IMR-90 (cell line): ENCODE results near the gene ZNF296. TPM values are rescaled to one million over a fixed set of nuclear protein-coding genes. Genes with fewer than 3 reads are reported as not detected.

ENCODE experiments used
- ATAC-seq: fragments of 200-7000 bp; cut with Tn5 transposase; 2 replicates; pipeline ENCODE4 v1.9.1; 2020; ENCODE audit warnings: low read depth, mild to moderate bottlenecking, moderate library complexity
- BruUV-seq: library from RNA; stranded (reverse); fragments of 400-500 nt; replicated peaks from 2 replicates; lab custom pipeline; 2021; lab: Mats Ljungman, UMichigan
- CTCF ChIA-PET: fragments of 300-600 bp; formaldehyde crosslinking; extraction: SDS; loops from one replicate; lab custom pipeline; 2021; ENCODE audit warnings: antibody characterized with exemption; lab: Yijun Ruan, JAX
- POLR2A ChIA-PET: fragments of 300-600 bp; sonication (Branson Sonifier 250); formaldehyde crosslinking; loops from one replicate; lab custom pipeline; 2022; ENCODE audit warnings: antibody characterized with exemption; ENCODE audit not compliant: unreplicated experiment; lab: Charles Lee
- DNase-seq: peaks from one replicate; pipeline ENCODE4 v3.0.0; 2013
- H2AFZ ChIP-seq: replicated peaks from 2 replicates; pipeline ENCODE3; 2013; ENCODE audit warnings: low read length, mild to moderate bottlenecking; ENCODE audit not compliant: poor library complexity
- H2AK5ac ChIP-seq: 2 replicates; pipeline ENCODE4 v1.6.1; 2013; ENCODE audit warnings: low read depth, low read length, inconsistent platforms
- H2AK9ac ChIP-seq: replicated peaks from 2 replicates; pipeline ENCODE3; 2013; ENCODE audit warnings: mild to moderate bottlenecking, low read depth, low read length, moderate library complexity; ENCODE audit not compliant: poor library complexity
- H2BK120ac ChIP-seq: 2 replicates; pipeline ENCODE4 v1.6.1; 2013; ENCODE audit warnings: low read depth, low read length, inconsistent platforms
- H2BK15ac ChIP-seq: 3 replicates; pipeline ENCODE4 v1.6.1; 2013; ENCODE audit warnings: low read depth, low read length, inconsistent platforms
- H2BK20ac ChIP-seq: 2 replicates; pipeline ENCODE4 v1.6.1; 2013; ENCODE audit warnings: low read depth, mild to moderate bottlenecking, inconsistent platforms, low read length, moderate library complexity
- H2BK5ac ChIP-seq: 2 replicates; pipeline ENCODE4 v1.6.1; 2013; ENCODE audit warnings: mild to moderate bottlenecking, low read depth, low read length, inconsistent platforms; ENCODE audit not compliant: poor library complexity, severe bottlenecking
- H3K14ac ChIP-seq: replicated peaks from 2 replicates; pipeline ENCODE4 v1.6.1; 2013; ENCODE audit warnings: low read depth, low read length, inconsistent platforms
- H3K18ac ChIP-seq: 2 replicates; pipeline ENCODE4 v1.6.1; 2013; ENCODE audit warnings: low read depth, low read length, control low read depth
- H3K23ac ChIP-seq: 2 replicates; pipeline ENCODE4 v1.6.1; 2013; ENCODE audit warnings: low read depth, low read length, inconsistent platforms
- H3K27ac ChIP-seq: 2 replicates; pipeline ENCODE4 v1.5.1; 2013; ENCODE audit warnings: mild to moderate bottlenecking, control low read depth, low read length; ENCODE audit not compliant: insufficient read depth
- H3K27me3 ChIP-seq: 2 replicates; pipeline ENCODE4 v1.6.1; 2013; ENCODE audit warnings: low read length; ENCODE audit not compliant: control insufficient read depth, insufficient read depth
- H3K36me3 ChIP-seq: 2 replicates; pipeline ENCODE4 v1.6.1; 2013; ENCODE audit warnings: low read length, mixed read lengths; ENCODE audit not compliant: control insufficient read depth, insufficient read depth
- H3K4ac ChIP-seq: 2 replicates; pipeline ENCODE4 v1.6.1; 2013; ENCODE audit warnings: low read depth, low read length, inconsistent platforms
- H3K4me1 ChIP-seq: 2 replicates; pipeline ENCODE4 v1.6.1; 2013; ENCODE audit warnings: low read length, mixed read lengths; ENCODE audit not compliant: control insufficient read depth, insufficient read depth
- H3K4me2 ChIP-seq: 2 replicates; pipeline ENCODE4 v1.6.1; 2013; ENCODE audit warnings: low read depth, mild to moderate bottlenecking, control low read depth, low read length, moderate library complexity
- H3K4me3 ChIP-seq: 2 replicates; pipeline ENCODE4 v1.5.1; 2013; ENCODE audit warnings: low read depth, mild to moderate bottlenecking, control low read depth, low read length, moderate library complexity; ENCODE audit not compliant: insufficient read depth
- H3K56ac ChIP-seq: 2 replicates; pipeline ENCODE4 v1.6.1; 2013; ENCODE audit warnings: low read length, inconsistent platforms; ENCODE audit not compliant: insufficient read depth; ENCODE audit errors: extremely low read depth
- H3K79me1 ChIP-seq, 2 experiments: 2 replicates each; pipeline ENCODE4 v1.6.1; 2013; ENCODE audit warnings: low read length in 2 of 2, inconsistent platforms in 1 of 2, low read depth in 1 of 2
- H3K9ac ChIP-seq: 2 replicates; pipeline ENCODE4 v1.6.1; 2013; ENCODE audit warnings: low read depth, low read length, control low read depth
- H3K9me1 ChIP-seq: 2 replicates; pipeline ENCODE4 v1.6.1; 2013; ENCODE audit warnings: low read length, inconsistent platforms; ENCODE audit not compliant: insufficient read depth
- H3K9me3 ChIP-seq: 2 replicates; pipeline ENCODE4 v1.6.1; 2013; ENCODE audit warnings: low read length; ENCODE audit not compliant: control insufficient read depth, insufficient read depth
- H4K20me1 ChIP-seq: 2 replicates; pipeline ENCODE4 v1.6.1; 2013; ENCODE audit warnings: low read length, inconsistent platforms; ENCODE audit not compliant: insufficient read depth
- H4K5ac ChIP-seq: 2 replicates; pipeline ENCODE4 v1.6.1; 2013; ENCODE audit warnings: mild to moderate bottlenecking, low read depth, low read length, control low read depth
- H4K8ac ChIP-seq, 2 experiments: 2 replicates each; pipeline ENCODE4 v1.6.1; 2013; ENCODE audit warnings: low read depth in 2 of 2, low read length in 2 of 2, control low read depth in 1 of 2, inconsistent platforms in 1 of 2
- H4K91ac ChIP-seq: 2 replicates; pipeline ENCODE4 v1.6.1; 2013; ENCODE audit warnings: low read depth, low read length, inconsistent platforms; ENCODE audit not compliant: insufficient read depth
- BHLHE40 ChIP-seq: fragments of 150-350 bp; IDR thresholded peaks from 2 replicates; pipeline ENCODE4 v1.6.1; 2016; ENCODE audit warnings: mild to moderate bottlenecking, low read depth, low read length
- RCOR1 ChIP-seq: IDR thresholded peaks from 2 replicates; pipeline ENCODE4 v1.6.1; 2012; ENCODE audit warnings: mild to moderate bottlenecking, low read length, improper control_type of control experiment; ENCODE audit not compliant: insufficient replicate concordance
- RFX5 ChIP-seq: IDR thresholded peaks from 2 replicates; pipeline ENCODE4 v1.8.0; 2012; ENCODE audit warnings: low read depth, mild to moderate bottlenecking, low read length, moderate library complexity
- SMC3 ChIP-seq: fragments of 150-350 bp; IDR thresholded peaks from 2 replicates; pipeline ENCODE4 v1.6.1; 2016; ENCODE audit warnings: low read depth, mild to moderate bottlenecking, antibody characterized with exemption, low read length, moderate library complexity
- WGBS, 2 experiments: methylation state at CpG; one replicate each; pipeline versions ENCODE4 v1.1.5 to v1.1.7; 2013; ENCODE audit warnings: missing lambda C conversion rate in 2 of 2; ENCODE audit not compliant: insufficient read length in 1 of 2; ENCODE audit errors: extremely low coverage in 2 of 2; 5-methylcytosine and 5-hydroxymethylcytosine counted together
- dilution Hi-C: fragments of 300-500 bp; cut with HindIII; formaldehyde crosslinking; loops from one replicate; pipeline ENCODE4 v1.14.3; 2018; ENCODE audit warnings: low sequenced_read_pairs; ENCODE audit not compliant: unreplicated experiment
- in situ Hi-C: fragments of 300-500 bp; cut with MboI; formaldehyde crosslinking; loops from 3 replicates; pipeline ENCODE4 v1.14.3; 2019; ENCODE audit warnings: low sequenced_read_pairs, inconsistent platforms, mixed read lengths
- intact Hi-C: fragments of 100-400 bp; cut with micrococcal nuclease; formaldehyde crosslinking; loops from 2 replicates; pipeline ENCODE4 v1.10.0; 2022
- polyA plus RNA-seq, 3 experiments: library from polyadenylated mRNA; depleted of rRNA; stranded (reverse); fragments of >200 nt; gene quantifications; 2 replicates each; pipeline ENCODE4 v1.2.3, GENCODE V29; 2012; ENCODE audit warnings: low replicate concordance in 1 of 3
- total RNA-seq: library from RNA; depleted of rRNA; stranded (reverse); fragments of >200 nt; gene quantifications from 2 replicates; pipeline ENCODE4 v1.2.3, GENCODE V29; 2012

ZNF296 gene
- total and polyA plus RNA-seq, 2 of the 4 experiments (the other 2 are of a cell fraction): 0.10 TPM; not detected in 1

GRCh38 chr19:45087531-45087930 is 11.3 kb upstream of the ZNF296 start:
- no peak overlapping the region for H4K8ac ChIP-seq
- ChIA-PET CTCF (no interaction called here), POLR2A (no interaction called here)
- ATAC-seq (no peak), DNase-seq (no peak)
- peaks cover 13 to 45% of the 10 kb centered on the region in 2 experiments for H3K79me1 ChIP-seq
- no peak overlapping the region for H2AK5ac ChIP-seq
- dilution Hi-C loops (no loop called here), intact Hi-C loops (no loop called here), in situ Hi-C loops (no loop called here)
- TF ChIP-seq SMC3: no peak
- TF ChIP-seq RCOR1: no peak
- TF ChIP-seq RFX5: no peak
- no peak for TF ChIP-seq BHLHE40
- H3K36me3 ChIP-seq: peaks cover 14% of the 10 kb centered on the region
- H4K20me1 ChIP-seq: peaks cover 7% of the 10 kb centered on the region
- H3K27ac ChIP-seq: no peak overlapping the region
- H3K9me3 ChIP-seq: no peaks in the 10 kb centered on the region
- H3K4me2 ChIP-seq: no peak overlapping the region
- no peak overlapping the region for H2AK9ac ChIP-seq
- WGBS, 2 experiments: 84% methylated on average over 6 of the region's 11 CpGs; no CpG with 5 or more reads in 1 of the 2 experiments
- no peak overlapping the region for H3K9ac ChIP-seq
- H3K27me3 ChIP-seq: no peaks in the 10 kb centered on the region
- H3K4me1 ChIP-seq: peaks cover 4% of the 10 kb centered on the region; the same call in 1 of the 2 replicates
- H2BK5ac ChIP-seq: no peak overlapping the region
- no peak overlapping the region for H3K18ac ChIP-seq
- no peak overlapping the region for H2BK20ac ChIP-seq
- no peak overlapping the region for H3K23ac ChIP-seq
- no peak overlapping the region for H3K56ac ChIP-seq
- H3K4ac ChIP-seq: no peak overlapping the region
- no peak overlapping the region for H4K91ac ChIP-seq
- H2BK15ac ChIP-seq: no peak overlapping the region
- no peak overlapping the region for H4K5ac ChIP-seq
- H2AFZ ChIP-seq: no peak overlapping the region
- no peak overlapping the region for H2BK120ac ChIP-seq
- no peaks in the 10 kb centered on the region for H3K9me1 ChIP-seq
- BruUV-seq: no TSS peak
- no peak overlapping the region for H3K14ac ChIP-seq
- no peak overlapping the region for H3K4me3 ChIP-seq
